HG02678 (cell line): ENCODE measurements around the gene CDK6.

Experiments
- ATAC-seq: cut with Tn5 transposase; IDR thresholded peaks from one replicate; pipeline ENCODE4 v1.9.1; 2021; ENCODE audit warnings: mild to moderate bottlenecking, moderate library complexity; ENCODE audit not compliant: unreplicated experiment

CDK6 gene

GRCh38 chr7:92794831-92795230 lies 41.5 kb downstream of the CDK6 start:
- no peak for ATAC-seq

- ATAC-seq = no peak
These were observed 42.0 kb downstream of the CDK6 start for GRCh38 chr7:92794391-92794790.

GRCh38 chr7:92793656-92794205 lies 42.6 kb downstream of the CDK6 start:
- ATAC-seq = peak; percentile 49

- ATAC-seq = no peak
These were observed 45.4 kb downstream of the CDK6 start for GRCh38 chr7:92790992-92791391.

- no peak for ATAC-seq
These were observed 47.7 kb downstream of the CDK6 start for GRCh38 chr7:92788559-92789183.

DNA sequence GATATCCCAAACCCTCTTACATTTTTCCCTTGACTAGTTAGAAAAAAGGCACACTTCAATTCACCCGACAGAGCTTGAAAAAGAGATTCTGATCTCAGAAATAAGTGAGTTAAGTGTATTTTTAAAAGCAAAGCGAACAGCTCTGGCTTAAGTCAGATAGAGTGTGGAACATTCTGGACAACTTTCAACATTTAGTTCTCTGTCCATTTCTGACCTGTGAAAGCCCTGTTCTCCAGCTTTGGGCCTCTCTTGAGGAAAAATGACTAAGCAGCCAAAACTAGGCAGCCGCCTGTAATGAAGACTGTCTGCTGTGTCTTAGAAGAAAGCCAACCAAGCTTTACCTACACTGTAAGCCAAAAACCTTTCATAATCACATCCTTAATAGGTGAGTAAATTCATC lies 50.5 kb downstream of the CDK6 start:
- no peak for ATAC-seq

- no peak for ATAC-seq
These were observed 51.4 kb downstream of the CDK6 start for GRCh38 chr7:92784935-92785334.

GRCh38 chr7:92783260-92784201 lies 52.8 kb downstream of the CDK6 start:
- ATAC-seq = no peak

- ATAC-seq = no peak
These were observed 53.5 kb downstream of the CDK6 start for GRCh38 chr7:92782855-92783254.

- ATAC-seq = no peak
These were observed 54.1 kb downstream of the CDK6 start for GRCh38 chr7:92782236-92782635.

GRCh38 chr7:92781117-92781720 lies 55.2 kb downstream of the CDK6 start:
- ATAC-seq = no peak

DNA sequence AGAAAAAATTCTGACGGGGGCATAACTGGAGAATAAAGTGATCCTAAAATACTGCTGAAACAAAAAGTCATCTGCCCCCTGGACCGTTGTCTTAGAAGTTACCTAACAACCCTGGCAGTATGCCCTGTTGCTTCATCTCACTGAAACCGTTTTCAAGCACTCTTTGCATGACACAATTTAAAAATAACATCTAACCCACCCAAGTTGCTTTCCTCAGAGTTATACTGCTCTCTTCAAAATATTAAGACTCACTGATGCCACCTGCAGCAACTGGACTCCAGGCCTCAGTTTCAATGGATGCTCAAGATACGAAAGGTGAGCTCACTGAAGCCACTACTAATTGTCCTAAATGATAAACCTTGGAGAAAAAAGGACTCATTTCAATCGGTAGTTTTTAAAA lies 57.4 kb downstream of the CDK6 start:
- peak; percentile 86 for ATAC-seq

DNA sequence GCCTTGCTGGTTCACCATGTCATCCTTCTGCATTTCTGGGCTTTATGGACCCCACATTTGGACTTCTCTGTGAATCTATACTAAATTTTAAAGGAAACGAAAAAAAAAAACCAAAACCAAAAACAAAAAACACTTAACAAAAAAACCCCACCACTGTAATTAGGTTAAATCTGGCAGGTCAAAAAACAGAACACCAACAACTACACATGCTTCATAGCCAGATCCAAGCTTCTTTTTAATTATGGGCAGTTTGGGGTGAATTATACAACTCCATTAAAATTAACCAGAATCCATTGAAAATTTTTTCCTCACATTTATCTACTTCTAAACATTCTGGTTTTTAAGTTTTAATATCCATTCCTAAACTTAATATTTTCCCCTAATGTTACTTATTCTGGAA lies 58.4 kb downstream of the CDK6 start:
- no peak for ATAC-seq

DNA sequence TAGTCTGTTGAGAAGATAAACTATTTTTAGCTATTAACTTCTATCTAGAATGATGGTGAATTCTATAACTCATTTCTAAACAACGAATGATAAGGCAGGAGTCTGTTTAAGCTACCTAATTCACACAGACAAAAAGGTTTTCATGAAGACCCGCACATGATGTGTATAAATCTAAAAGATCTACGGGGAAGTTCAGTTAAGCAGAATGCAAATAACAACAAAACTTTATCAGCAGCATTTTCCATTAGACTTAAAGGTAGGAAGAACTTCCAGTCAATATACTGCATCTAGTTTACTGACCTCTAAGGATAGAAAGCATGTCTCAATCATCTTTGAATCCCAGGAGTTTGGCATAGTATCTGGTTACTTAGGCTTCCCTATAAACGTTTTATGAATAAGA lies 62.6 kb downstream of the CDK6 start:
- no peak for ATAC-seq

DNA sequence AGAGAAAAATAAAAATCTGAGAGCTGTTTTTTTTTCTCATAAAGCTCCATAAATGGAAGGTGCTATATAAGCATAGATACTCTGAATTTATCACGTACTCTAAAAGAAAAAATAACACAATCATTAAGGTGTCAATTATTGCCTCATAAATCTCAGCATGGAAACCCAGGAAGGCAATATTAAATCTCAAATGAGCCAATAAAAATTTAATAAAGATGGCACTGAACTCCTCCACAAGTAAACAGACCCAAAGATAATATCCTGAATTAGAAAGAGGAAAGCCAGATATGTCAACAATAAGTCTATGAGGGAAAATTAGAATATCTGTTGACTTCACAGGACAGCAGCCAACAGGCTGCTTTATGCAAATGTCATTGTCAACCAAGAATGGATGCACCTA lies 66.5 kb downstream of the CDK6 start:
- no peak for ATAC-seq

GRCh38 chr7:92769394-92769699 lies 67.0 kb downstream of the CDK6 start:
- peak; percentile 13 for ATAC-seq

DNA sequence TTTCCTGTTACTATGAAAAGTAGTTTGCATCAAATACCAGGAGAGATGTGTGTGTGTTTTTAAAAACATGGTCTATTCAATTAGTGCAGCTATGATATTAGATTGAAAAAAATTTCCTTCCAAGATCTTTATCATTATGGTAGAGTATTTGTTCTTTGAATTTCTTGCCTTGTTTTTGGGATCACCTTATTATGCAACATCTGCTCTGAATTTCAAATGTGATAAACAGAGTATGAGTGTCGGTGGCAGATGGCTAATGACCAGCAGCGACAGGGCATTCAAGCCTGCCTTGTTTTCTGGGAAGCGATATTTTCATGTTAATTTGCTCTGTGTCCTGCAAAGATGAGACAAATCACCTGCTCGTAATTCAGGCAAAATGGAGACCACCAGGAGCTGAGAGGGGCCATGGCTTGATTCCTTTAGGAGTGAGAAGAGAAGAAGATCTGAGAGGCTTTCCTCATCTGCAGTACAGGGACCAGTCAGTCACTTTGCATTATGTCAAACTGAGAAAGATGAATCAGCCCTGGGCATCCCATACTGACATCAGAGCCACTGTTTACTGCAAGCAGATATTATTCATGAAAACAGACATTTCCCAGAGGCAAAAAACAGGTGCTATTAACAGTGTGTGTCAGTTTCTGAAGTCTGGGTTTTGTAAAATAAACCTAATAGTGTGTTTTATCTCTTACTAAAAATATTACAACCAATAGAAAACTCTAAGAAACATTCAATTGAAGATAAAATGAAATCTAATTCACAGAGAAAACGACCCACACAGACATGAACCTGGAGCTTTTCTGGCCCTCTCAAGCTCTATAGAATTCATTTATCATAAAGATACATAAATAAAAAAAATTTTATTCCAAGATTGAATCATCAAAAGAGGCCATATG lies 67.6 kb downstream of the CDK6 start:
- ATAC-seq = peak; percentile 90

GRCh38 chr7:92767437-92767836 lies 68.9 kb downstream of the CDK6 start:
- no peak for ATAC-seq

DNA sequence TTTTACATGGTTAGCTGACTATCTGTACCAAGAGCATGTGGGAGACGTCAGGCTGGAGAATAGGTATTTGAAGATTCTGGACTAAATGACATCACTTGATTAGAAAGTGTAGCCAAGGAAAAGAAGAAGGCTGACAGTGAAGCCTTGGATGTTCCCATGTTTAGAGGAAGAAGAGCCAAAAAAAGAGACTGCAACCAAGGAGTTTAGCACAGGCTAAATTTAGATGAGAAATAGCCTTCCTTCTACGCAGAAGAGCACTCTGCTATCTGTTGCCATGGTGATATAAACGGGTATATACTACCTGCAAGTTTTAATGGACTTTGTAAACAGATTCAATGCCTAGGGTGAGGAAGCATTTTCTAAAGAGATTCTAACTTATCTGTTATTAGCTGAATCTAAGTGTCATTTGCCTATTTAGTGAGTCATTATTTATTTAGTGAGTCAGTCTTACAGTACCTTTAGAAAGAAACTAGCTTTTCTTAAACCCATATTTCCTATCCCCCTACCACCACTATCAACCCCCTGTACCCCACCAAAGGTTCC lies 69.8 kb downstream of the CDK6 start:
- ATAC-seq = no peak

GRCh38 chr7:92765725-92766124 lies 70.6 kb downstream of the CDK6 start:
- ATAC-seq = no peak
